Brain microvascular endothelial cell (primary cell): ENCODE data around the gene XPO1.
"Not testable (repeated sequence)": the region's sequence is repeated elsewhere in the genome, so short reads cannot be mapped to it uniquely, and the experiment has no call there.

ENCODE experiments used
- DNase-seq: peaks from one replicate; pipeline ENCODE4 v3.0.0-alpha.2; 2020
- H3K27ac ChIP-seq: fragments of 250-450 bp; sonication (Bioruptor Pico); 2 replicates; pipeline ENCODE4 v1.5.1; 2020; ENCODE audit warnings: mild to moderate bottlenecking, moderate library complexity
- H3K27me3 ChIP-seq: fragments of 250-450 bp; sonication (Bioruptor Pico); replicated peaks from 2 replicates; pipeline ENCODE4 v1.5.1; 2020; ENCODE audit warnings: mild to moderate bottlenecking
- H3K36me3 ChIP-seq: fragments of 250-450 bp; sonication (Bioruptor Pico); replicated peaks from 2 replicates; pipeline ENCODE4 v1.5.1; 2020; ENCODE audit warnings: mild to moderate bottlenecking
- H3K4me3 ChIP-seq: 2 replicates; pipeline ENCODE4 v1.5.1; 2011; ENCODE audit warnings: low read depth, mild to moderate bottlenecking, control low read depth, low read length, moderate library complexity
- CTCF ChIP-seq: IDR thresholded peaks from 2 replicates; pipeline ENCODE4 v1.5.1; 2011; ENCODE audit warnings: low read depth, mild to moderate bottlenecking, moderate library complexity, low read length, control low read depth, inconsistent platforms; ENCODE audit errors: missing control alignments
- in situ Hi-C: cut with HindIII; loops from 2 replicates; pipeline ENCODE4 v1.10.0; 2017; ENCODE audit warnings: low sequenced_read_pairs, low pct_ligation_motif_present

XPO1 gene

GRCh38 chr2:61471905-61472805, 66.0 kb downstream of the XPO1 start:
- Histone ChIP-seq H3K4me3 (peak overlapping the region; percentile 89), H3K27me3 (no peaks in the 10 kb centered on the region), H3K27ac (peak overlapping the region; percentile 90), H3K36me3 (peaks cover 5% of the 10 kb centered on the region)
- in situ Hi-C loops = no loop called here
- no peak for TF ChIP-seq CTCF
- peak; percentile 18 for DNase-seq

- in situ Hi-C loops = no loop called here
- Histone ChIP-seq H3K27ac (peak within 1 kb of the TSS; percentile 90), H3K36me3 (no peaks in the 10 kb centered on the region), H3K4me3 (peak within 1 kb of the TSS; percentile 89), H3K27me3 (no peaks in the 10 kb centered on the region)
- DNase-seq = peak; percentile 92
- TF ChIP-seq CTCF = no peak
These were observed 66.9 kb downstream of the XPO1 start, which contains the start of gene USP34 for GRCh38 chr2:61470965-61471904. TSS of gene USP34 (minus strand) at chr2:61471087. CDS start at chr2:61470692, 395 bp downstream.

GRCh38 chr2:61470122-61470951, 67.8 kb downstream of the XPO1 start:
- TF ChIP-seq CTCF = no peak
- no peaks in the 10 kb centered on the region for H3K27me3 ChIP-seq
- peak overlapping the region; percentile 89 for H3K4me3 ChIP-seq
- in situ Hi-C loops = no loop called here
- peak overlapping the region; percentile 64 for H3K27ac ChIP-seq
- no peaks in the 10 kb centered on the region for H3K36me3 ChIP-seq
- peak; percentile 64 for DNase-seq

DNA sequence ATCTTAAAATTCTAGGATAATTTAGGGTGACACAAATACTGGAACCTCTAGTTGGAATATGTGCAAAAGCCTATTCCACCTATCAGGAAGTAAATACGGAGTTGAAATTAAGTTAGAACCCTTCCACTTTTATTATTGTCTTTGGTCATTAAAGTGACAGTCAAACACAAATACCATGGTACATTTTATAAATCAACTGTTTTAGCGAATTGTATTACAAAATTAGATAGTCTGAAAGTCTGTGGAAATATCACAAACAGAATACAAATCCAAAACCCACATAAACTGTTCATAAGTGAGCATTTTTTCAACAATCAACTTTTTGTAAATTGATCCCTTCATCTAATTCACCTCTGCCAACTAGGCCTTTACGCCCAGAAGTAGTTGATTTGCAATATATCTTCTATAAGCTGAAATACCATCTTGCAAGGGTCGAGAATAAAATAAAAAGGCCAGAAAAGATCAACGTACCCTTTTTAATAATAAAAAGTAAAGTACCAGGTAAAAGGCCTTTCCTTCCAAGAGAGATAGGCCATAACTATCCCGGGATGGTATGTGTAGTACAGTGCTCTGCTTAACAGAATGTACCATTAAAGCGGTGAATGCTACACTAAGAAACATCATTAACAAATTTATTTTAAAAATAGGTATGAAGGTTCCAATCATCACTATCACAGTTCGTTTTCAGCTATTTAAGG, 68.6 kb downstream of the XPO1 start:
- DNase-seq = no peak
- in situ Hi-C loops = no loop called here
- TF ChIP-seq CTCF = no peak
- Histone ChIP-seq H3K4me3 (peak overlapping the region; percentile 89), H3K27me3 (no peaks in the 10 kb centered on the region), H3K27ac (peak overlapping the region; percentile 64), H3K36me3 (no peaks in the 10 kb centered on the region)

- not testable (repeated sequence) for H3K4me3 ChIP-seq
These were observed 69.9 kb downstream of the XPO1 start for GRCh38 chr2:61468231-61468630.

More at GRCh38 chr2:61468231-61468630, 69.9 kb downstream of the XPO1 start:
- in situ Hi-C loops, H3K27ac ChIP-seq, H3K27me3 ChIP-seq, DNase-seq, H3K36me3 ChIP-seq: not testable (repeated sequence)
